Measurements from ENCODE around the gene DOCK3.
A peak's percentile ranks its signal among the peaks of the same experiment; 100 is the strongest.
"Not testable (repeated sequence)": the region's sequence is repeated elsewhere in the genome, so short reads cannot be mapped to it uniquely, and the experiment has no call there.

The DOCK3 gene

DNA sequence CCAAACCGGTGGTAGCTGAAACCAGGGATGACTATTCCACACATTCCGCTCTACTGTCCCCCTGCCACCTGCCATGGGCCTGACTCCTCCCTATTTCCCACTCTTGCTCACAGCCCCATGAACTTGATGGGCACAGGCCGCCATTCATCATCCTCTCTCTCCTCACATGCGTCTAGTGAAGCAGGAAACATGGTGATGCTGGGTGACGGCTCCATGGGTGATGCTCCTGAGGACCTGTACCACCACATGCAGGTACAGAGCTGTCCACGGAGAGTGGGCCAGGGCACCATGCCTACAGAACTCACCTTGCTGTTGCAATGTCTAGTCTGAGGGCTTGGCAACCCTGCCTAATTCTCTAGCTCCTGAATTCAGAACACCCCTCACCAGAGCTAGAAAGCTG is 687.0 kb downstream of the DOCK3 start:
- no peak for DNase-seq (ENCODE audit: low spot score)

DNA sequence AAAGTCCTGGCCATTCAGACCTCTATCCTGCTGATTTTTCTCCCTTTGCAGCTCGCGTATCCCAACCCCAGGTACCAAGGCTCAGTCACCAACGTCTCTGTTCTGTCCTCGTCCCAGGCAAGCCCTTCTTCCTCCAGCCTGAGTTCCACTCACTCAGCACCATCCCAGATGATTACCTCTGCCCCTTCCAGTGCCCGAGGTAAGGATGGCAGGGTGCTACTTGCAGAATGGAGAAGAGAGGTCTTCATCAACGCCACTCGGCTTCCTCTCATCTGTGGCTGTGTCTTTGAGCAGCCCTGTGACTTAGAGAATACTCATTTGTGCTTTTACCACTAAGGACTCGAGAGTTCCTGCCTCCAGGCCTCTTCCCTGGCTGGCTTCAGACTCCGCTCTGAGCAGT is 687.7 kb downstream of the DOCK3 start:
- DNase-seq (ENCODE audit: low spot score), result no peak

- DNase-seq (ENCODE audit: low spot score), result not testable (repeated sequence)
Observed at GRCh38 chr3:51368276-51368675, 693.5 kb downstream of the DOCK3 start.

DNA sequence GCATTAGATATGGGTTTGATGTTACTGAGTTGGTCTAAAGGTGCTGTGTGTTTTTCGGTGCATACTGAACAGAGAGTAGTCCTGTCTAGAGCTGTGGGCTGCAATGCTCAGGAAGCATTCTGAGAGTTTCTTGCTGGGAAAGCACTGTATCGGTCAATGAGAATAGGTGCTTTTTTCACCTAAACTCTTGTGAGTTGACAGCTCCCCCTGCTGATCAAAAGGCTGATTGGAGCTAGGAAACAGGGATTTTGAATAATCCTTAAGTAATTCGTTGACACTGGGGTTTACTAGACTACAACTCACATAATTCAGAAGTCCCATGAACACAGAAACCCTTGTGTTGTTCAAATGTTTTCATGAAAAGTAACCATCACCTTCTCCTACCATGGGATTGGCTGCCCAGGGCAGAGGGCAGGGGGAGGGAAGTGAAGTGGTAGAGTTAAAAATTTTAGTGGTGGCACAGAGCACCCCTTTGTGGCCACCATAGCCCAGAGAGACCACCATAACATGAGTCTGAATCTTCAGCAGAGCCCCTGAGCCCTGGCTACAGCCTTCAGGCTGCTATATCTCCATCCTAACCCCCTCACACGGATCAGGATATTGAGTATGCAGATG is 697.3 kb downstream of the DOCK3 start:
- peak; percentile 68 for DNase-seq (ENCODE audit: low spot score)

DNA sequence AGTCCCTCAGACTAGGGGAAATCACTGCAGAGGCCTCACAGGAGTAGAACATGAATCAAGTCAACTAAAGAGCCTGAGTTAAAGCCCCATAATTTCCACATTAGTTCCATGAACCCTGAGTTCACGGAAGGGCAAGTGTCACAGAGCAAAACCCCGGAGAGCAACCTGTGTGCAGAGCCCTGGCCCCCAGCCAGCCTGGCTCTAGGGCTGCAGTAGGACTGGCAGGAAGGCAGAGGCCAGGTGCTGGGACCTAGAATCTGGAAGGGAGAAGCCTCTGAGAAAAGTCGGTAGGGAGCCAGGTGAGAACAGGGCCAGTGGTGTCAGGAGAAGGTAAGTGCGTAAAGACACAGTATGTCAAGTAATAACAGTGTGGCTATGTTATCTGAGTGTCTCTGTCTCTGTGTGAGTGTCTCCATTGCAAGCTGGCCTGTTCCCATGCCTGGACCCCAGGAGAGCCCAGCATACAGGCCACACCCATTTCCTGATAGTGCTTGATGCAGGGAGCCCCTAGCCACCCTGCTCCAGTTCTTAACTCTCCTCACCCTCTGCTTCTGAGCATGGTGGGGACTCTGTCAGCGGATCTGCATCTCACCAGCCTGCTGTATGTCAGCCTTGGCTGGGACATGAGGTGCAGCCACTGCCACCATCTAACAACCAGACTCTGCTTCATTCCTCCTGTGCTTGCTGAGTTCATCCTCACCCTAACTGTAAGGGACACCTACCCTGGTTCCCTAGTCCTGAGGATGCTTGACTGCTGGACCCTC is 699.1 kb downstream of the DOCK3 start:
- no peak for DNase-seq (ENCODE audit: low spot score)

DNA sequence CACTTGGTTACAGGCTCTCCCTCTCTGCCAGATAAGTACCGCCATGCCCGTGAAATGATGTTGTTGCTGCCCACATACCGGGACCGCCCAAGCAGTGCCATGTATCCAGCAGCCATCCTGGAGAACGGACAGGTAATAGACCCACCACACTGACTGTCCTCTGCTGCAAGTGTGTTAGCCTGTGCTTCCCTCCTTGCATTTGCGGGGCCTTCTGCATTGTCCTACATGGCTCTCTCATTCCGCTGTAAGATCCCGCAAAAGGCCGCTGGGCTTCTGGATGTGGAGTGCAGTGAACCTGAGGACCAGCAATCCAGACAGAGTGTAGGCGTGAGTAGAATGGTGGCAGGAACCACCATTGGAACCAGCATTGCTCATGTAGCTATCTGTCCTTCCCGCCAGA is 699.7 kb downstream of the DOCK3 start:
- no peak for DNase-seq (ENCODE audit: low spot score)

- no peak for DNase-seq (ENCODE audit: low spot score)
Observed at GRCh38 chr3:51375136-51375535, 700.4 kb downstream of the DOCK3 start.

DNA sequence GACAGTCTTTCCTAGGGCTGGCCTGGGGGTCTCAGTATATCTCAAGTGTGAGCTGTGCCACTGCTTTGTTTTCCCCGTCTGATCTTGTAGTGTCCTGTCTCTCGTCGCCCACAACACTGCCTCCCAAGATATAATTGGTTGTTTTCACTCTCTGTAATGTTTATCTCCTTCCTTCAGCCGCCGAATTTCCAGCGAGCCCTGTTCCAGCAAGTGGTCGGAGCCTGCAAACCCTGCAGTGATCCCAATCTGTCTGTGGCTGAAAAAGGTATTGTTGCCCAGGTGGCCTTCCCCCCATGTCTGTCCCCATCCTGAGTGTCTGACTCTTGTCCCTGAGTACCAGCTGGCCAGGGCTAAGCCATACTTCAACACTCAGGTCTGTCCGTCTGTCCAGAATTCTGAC is 700.8 kb downstream of the DOCK3 start:
- DNase-seq (ENCODE audit: low spot score), result no peak

DNA sequence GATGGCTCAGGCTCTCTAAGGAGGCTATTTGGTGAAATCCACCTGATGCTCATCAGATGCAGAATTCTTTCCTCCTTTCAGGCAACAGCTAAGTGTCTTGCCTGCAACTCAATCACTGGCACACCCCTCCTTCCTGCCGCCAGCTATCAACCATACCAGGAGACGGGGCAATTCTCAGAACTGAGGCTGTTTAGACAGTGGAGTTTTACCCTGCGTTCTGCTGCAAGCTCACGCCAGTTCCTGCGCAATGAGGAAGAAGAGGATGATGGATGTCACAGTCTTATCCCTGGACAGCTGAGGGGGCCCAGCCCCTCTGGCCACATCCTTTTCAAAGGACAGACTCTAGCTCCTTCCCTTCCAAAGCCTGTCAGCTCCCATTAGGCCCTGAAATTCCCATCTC is 703.3 kb downstream of the DOCK3 start:
- DNase-seq (ENCODE audit: low spot score), result no peak

DNA sequence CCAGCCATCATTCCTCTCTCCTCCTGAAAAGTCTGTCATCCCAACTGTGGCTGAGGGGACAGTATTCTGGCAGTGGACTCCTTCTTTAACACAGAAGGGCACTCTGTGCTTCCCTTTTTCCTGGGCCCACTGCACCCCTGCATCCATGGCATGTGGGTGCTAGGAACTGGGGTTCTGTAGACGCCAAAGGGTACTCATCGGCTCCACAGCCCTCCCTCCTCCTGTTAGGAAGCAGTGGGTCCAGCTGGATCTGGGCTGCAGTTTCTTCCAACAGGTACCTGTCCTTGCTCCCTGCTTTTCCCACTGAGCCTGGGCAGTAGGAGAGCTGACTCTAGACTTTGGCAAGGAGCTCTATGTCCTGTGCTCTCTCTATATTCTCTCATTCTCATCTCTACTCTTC is 704.0 kb downstream of the DOCK3 start:
- DNase-seq (ENCODE audit: low spot score), result no peak

GRCh38 chr3:51379301-51379700 is 704.6 kb downstream of the DOCK3 start:
- no peak for DNase-seq (ENCODE audit: low spot score)

DNA sequence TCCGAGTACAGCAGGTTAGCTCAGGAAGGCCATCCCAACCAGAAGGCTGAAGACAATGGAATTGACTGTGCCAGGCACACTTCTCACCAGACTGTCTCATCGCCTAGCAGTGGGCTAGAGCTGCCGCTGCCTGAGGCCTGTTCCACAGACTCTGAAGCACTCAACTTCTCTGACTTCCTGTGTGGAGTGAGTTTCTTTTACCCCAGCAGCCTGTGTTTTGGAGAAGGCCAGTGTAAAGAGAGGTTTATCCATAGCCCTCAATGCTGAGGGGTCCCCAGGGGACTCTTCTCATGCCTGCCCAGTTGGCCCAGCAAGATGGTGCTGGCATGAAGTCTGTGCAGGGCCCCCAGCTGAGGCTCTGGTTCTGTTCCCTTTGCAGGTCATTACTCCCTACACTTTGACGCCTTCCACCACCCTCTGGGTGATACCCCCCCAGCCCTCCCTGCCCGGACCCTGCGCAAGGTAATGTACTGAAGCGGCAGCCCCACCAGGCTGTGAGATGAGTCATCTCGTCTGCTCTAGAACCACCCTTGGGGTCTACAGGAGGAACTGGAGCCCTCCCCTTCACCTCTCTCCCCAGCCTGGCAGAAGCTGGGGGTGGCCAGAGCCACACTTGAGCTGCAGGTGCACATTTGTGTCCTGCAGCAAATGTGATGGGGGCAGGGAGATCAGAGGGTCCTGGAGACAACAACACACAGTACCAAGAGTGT is 705.2 kb downstream of the DOCK3 start:
- DNase-seq (ENCODE audit: low spot score), result no peak

DNA sequence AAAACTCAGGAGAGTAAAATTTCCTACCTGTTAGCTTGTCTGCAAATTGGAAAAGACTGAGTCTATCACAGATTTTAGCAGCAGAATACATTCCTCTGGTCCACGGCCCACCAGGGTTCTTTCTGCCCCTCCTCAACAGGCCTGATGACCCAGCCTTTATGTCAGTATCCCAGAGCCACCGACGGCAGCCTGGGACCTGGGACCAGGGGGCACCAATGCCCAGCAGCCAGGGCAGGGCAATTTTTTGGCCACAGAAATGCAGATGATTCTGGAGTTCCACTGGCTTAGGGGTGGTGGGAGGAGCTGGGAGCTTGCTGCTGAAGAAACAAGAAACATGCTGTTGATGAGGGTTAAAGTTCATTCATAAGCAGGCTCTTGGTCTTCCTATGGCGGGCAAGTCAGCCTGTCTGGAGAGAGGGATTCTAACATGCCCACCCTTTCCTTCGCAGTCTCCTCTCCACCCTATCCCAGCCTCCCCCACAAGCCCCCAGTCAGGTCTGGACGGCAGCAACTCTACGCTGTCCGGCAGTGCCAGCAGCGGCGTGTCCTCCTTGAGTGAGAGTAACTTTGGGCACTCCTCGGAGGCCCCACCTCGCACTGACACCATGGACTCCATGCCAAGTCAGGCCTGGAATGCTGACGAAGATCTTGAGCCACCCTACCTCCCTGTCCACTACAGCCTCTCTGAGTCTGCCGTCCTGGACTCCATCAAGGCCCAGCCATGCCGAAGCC is 706.0 kb downstream of the DOCK3 start:
- DNase-seq (ENCODE audit: low spot score), result no peak

DNA sequence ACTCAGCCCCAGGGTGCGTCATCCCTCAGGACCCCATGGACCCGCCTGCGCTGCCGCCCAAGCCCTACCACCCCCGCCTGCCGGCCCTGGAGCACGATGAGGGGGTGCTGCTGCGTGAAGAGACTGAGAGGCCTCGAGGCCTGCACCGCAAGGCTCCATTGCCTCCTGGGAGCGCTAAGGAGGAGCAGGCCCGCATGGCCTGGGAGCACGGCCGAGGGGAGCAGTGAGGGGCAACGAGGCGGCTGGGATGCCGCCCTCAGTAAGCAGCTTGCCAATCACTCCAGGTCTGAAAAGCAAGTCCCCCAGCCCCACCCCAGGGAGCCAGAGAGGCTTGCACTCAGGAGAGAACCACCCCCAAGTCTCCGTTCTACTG is 706.6 kb downstream of the DOCK3 start:
- DNase-seq (ENCODE audit: low spot score), result no peak

DNA sequence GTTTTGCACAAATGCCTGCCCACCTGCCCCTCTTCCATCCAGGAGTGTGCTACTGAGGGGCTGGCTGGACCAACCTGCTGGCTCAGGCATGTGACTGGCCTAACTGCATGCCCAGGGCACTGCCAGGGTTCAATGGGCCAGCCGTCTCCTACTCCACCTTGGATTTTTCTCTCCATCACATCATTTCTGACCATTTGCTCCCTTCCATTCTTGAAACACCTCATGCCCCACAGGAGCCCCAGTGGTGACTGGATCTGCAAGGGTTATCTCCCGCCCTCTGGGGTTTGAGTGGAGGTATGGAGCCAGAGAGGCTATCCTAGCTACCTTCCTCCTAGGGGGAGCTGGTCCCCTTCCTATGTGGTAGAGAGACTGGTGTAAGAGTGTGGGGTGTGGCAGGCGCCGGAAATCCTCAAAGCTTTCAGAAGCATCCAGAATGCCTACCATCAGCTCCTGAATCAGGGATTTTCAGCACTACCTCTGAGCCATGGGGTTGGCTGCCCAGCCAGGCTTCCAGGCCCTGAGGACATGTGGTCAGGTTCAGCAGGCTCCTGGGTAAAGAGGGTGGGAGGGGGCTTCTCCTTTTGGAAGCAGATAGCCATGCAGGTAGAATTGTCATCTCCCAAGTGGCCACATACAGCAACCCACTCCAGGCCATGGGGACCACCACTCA is 707.5 kb downstream of the DOCK3 start:
- no peak for DNase-seq (ENCODE audit: low spot score)

GRCh38 chr3:51382947-51383578 is 708.3 kb downstream of the DOCK3 start:
- DNase-seq (ENCODE audit: low spot score), result no peak

- DNase-seq (ENCODE audit: low spot score), result peak; percentile 45
Observed at GRCh38 chr3:51384055-51384725, 709.5 kb downstream of the DOCK3 start.

DNA sequence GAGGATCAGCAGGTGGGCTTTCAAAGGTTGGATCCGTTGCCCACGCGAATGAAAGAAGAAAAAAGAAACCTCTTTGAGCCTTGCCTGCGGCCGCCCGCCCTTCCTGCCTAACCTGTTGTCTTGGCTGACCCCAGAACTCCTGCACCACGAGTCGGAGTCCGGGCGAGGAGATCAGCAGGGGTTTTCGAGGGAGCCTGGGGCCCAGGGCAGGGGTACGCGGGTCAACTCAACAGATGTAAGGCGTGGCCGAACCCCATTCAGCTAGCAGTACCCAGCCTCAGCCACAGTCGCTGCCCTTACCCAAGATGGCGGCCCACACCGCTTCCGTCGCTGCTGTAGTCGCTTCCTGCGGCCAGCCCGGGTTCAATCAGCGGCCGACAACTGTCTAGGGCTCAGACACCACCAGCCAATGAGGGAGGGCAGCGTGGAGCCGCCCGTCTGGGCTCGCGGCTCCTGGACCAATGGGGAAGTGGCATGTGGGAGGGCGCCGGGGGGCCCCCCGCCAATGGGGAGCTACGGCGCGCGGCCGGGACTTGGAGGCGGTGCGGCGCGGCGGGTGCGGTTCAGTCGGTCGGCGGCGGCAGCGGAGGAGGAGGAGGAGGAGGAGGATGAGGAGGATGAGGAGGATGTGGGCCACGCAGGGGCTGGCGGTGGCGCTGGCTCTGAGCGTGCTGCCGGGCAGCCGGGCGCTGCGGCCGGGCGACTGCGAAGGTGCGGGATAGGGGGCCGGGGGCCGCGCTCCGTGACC is 710.2 kb downstream of the DOCK3 start, which contains the start of gene MANF:
Gene MANF (plus strand): TSS at position 566 of the 748 bp plus-strand sequence. CDS start 52 bp downstream, at position 618.
- DNase-seq (ENCODE audit: low spot score), result peak; percentile 100

- no peak for DNase-seq (ENCODE audit: low spot score)
Observed at GRCh38 chr3:51385621-51386091, 710.9 kb downstream of the DOCK3 start.
